HG02981 (cell line): ENCODE results near the gene CDNF.

Experiments used
- ATAC-seq: cut with Tn5 transposase; IDR thresholded peaks from one replicate; pipeline ENCODE4 v1.9.1; 2021; ENCODE audit warnings: mild to moderate bottlenecking, moderate library complexity; ENCODE audit not compliant: unreplicated experiment

The CDNF gene

DNA sequence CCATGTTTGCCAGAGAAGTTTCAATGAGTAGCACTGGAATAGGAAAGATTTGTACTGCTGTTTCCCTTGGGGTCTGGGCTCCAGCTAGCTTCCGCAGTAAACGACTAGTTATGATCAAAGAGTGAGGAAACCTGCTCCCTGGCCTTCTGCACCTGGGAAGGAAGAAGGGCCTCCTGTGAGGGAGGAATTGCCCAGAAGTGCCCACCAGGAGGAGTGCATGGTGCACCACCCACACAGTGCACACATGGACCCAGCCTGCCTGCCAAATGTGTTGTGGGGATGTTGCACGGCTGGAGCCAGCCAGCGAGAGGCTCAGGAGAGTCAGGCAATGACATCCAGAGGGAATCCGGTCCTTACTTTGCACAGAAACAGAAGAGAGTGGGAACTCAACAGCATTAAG lies 36.1 kb downstream of the CDNF start:
- no peak for ATAC-seq

DNA sequence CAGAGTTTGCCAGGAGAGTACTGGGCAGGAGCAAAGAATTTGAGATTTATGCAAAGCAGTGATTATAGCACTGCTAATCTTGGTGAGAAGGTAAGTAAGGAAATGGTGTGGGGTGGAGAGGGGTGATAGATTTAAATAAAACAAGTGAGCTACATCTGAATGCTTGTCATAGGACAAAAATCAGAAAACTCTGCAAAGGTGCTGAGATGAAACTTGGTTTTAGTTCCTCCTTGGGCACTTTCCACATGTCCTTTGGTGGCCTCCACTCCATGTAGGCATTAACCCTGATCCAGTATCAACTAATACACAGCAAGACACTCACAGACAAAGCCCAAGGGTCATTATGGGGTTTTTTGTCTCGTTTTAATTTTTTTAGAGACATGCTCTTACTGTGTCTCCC lies 37.4 kb downstream of the CDNF start:
- no peak for ATAC-seq

DNA sequence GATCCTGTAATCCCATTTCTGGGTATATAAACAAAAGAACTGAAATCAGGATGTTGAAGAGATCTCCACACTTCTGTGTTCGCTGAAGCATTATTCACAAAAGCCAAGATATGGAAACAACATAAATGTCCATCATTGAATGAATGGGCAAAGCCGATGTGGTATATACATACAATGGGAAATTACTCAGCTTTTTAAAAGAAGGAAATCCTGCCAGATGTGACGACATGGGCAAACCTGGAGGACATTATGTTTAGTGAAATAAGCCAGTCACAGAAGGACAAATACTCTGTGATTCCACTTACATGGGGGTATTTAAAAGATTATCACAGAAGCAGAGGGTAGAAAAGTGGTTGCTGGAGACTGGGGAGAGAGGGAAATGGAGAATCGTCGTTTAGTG lies 39.2 kb downstream of the CDNF start:
- ATAC-seq, result no peak

DNA sequence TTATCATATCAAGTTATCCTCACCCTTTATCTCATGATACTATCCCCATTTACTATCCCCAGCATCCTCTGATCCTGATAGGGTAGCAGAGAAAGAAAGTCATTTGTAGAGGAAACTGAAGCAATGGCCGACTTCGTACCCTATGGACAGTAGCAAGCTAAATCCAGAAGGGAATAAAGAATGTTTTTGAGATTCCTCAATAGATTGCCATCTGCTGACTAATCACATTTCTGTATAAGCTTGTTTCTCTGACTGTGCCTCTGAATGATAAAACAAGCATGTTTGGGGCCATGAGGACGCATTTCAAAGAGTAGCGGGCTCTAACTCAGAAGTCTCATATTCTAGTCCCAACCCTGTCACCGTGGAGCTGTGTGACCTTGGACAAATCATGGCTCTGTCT lies 49.9 kb downstream of the CDNF start:
- ATAC-seq, result no peak

GRCh38 chr10:14784459-14785055 lies 53.3 kb downstream of the CDNF start:
- no peak for ATAC-seq

- ATAC-seq, result no peak
Observed at GRCh38 chr10:14782691-14783363, 55.0 kb downstream of the CDNF start.

DNA sequence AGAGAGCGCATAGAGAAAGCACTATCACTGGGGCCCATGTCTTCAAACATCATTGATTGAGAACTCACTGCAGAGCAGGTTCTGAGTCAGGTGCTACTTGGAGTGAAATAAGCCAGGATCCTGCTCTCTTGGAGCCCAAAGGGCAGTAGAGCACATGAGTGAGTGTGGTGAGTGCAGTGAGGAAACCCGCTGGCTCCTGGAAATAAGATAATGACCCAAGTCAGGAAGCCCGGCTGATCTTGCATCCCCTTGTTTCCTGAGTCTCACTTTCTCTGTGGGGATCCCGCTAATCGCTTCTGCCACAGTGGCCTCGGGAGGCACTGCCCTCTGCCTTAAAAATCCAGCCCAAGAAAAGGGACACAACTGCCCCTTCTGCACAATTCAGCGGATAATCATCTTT lies 56.1 kb downstream of the CDNF start:
- no peak for ATAC-seq

DNA sequence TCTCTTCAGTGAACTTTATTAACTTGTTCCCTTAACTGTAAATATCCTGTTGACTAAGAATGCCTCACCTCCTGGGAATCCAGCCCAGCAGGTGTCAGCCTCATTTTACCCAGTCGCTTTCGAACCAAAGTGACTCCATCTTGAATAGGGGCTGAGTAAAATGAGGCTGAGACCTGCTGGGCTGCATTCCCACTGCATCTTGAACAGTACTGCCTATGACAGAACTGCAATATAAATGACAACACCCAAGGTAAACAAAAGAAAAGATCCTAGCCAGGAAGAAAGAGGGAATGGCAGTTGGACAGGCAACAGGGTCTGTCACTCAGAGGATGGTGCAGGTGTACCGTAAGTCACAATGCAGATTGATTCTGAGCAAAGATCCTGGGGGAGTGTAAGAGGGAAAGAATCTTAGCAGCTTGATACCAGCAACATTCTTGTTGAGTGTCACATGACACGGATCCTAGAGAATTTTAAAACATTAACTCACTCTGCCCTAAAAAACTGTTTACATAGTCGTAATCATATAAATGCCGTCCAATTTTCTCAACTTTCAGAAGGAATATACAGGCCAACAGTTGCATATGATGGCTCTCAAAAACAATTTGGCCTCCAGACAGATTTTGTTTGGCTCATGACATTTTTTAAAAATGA lies 58.7 kb downstream of the CDNF start:
- no peak for ATAC-seq

DNA sequence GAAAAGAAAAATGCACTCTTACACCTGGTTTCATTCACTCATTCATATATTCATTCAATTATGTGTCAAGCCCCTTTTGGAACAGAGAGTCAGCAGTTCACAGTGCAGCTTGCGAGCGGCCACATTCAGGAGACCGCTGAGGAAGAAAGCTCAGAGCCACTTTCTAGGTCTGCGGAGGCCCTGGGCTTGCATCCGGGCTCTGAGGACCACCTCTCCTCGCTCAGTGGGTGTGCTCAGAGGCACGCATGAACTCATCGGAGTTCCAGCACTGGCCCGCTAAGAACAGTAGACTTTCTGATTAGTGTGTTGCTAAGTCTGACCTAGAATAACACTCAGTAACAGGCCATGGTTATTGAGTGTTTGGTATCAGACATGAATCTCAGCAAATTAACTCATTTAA lies 61.3 kb downstream of the CDNF start:
- ATAC-seq, result no peak

DNA sequence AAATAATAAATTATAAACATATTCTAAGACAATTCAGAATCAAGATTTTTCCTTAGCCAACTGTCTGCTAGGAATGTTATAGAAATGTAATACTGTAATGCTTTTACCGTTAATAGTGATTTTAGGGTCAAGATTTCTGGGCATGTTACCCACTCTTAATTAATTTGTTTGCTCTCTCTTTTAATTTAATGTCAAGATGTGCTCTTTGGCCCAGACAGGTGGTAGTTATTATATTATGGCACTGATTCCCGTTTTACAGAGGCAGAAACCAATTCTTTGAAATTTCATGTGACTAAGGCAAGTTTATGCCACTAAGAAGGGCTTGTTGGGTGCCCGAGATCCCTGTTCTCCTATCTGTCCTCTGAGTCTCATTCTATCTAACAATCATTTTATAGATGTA lies 62.2 kb downstream of the CDNF start:
- ATAC-seq, result no peak

- no peak for ATAC-seq
Observed at GRCh38 chr10:14774797-14775196, 63.0 kb downstream of the CDNF start, which contains the start of gene FAM107B. Gene FAM107B (minus strand): TSS chr10:14774897. CDS start chr10:14774663, 234 bp downstream.

GRCh38 chr10:14774214-14774580 lies 63.6 kb downstream of the CDNF start:
- no peak for ATAC-seq

DNA sequence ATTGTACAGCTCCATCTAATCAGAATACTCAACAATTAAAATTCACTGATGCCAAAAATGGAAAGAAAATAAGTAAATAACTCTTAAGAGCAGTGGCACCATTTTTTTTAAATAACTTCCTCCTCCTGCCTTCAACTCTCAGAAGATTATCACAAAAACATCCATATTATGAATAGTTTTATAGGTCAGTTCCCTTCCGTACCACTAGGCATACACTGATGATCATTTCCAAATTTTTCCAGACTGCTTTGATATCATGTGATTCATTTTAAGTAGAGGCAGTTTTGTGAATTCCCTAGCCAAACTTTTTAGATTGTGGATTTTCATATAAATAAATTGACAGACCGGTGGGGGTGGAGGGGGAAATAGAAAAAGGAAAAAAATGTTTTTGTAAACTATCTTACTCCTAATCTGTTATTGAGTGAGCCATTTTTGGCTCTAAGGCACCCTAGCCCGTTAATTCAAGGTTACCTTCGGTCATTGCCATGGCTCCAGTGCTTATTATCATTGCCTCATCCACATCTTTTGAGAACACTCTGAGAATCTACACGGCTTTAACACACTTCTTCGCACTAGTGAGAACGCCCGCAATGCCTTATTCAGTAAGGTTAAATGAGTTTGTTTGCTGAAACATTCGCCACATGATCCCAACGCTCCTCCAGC lies 64.2 kb downstream of the CDNF start:
- no peak for ATAC-seq

DNA sequence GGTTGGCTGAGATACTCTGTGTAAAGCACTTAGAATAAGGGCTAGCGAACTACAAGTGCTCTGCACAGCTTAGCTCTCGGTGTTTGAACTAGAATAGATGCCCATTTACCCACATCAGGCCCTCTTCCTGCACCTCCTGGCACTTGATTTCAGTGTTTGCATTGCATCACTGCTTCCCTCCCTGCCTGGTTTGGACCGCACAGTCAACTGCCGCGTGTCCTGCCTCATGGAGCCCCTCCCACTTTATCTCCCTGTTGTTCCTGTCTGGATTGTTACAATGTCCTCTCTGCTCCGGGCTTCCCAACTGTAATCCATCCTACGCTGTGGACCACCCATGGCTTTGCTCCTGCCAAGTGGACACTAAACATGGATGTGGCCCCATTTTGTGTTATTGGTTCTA lies 65.4 kb downstream of the CDNF start:
- ATAC-seq, result no peak

DNA sequence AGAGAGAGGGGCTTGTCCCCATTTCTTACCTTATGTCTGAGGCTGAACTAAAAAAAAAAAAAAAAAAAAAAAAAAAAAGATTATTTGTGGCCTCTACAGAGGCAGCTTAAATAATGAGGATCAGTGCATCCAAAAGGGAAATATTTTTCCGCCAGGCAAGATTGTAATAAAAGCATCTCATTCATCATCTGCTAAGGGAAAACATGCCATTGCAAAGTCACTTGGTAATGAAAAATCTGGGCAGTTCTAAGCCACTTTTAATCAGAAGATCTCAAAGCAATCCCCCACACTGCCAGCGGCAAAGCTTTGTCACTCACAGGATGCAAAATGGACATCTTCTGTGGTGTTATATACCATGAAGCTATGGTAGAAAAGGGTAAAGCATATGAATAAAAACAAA lies 66.9 kb downstream of the CDNF start:
- ATAC-seq, result no peak
